ENCODE measurements around the gene SRGAP1.
"Not testable (repeated sequence)": the region's sequence is repeated elsewhere in the genome, so short reads cannot be mapped to it uniquely, and the experiment has no call there.

Gene SRGAP1

GRCh38 chr12:63843721-63844390 lies 644 bp upstream of the SRGAP1 start:
- Histone ChIP-seq H2AFZ (ENCODE audit: low read depth, low read length) (peak overlapping the region; percentile 94), H3K9me3 (ENCODE audit: low read length) (no peaks in the 10 kb centered on the region), H3K4me1 (ENCODE audit: insufficient read depth, low read length) (peaks cover 14% of the 10 kb centered on the region)

GRCh38 chr12:63845726-63846125 lies 1.2 kb downstream of the SRGAP1 start:
- Histone ChIP-seq H3K4me1 (ENCODE audit: insufficient read depth, low read length) (peaks cover 23% of the 10 kb centered on the region), H3K36me3 (ENCODE audit: insufficient read depth, low read length) (no peaks in the 10 kb centered on the region), H3K9me3 (ENCODE audit: low read length) (no peaks in the 10 kb centered on the region), H3K27me3 (ENCODE audit: insufficient read depth, low read length) (no peaks in the 10 kb centered on the region), H3K4me3 (ENCODE audit: low read length) (peak overlapping the region; percentile 82), H2AFZ (ENCODE audit: low read depth, low read length) (no peak overlapping the region)

More at GRCh38 chr12:63843721-63844390, 644 bp upstream of the SRGAP1 start:
- Histone ChIP-seq H3K4me3 (ENCODE audit: low read length) (peak overlapping the region; percentile 82), H3K36me3 (ENCODE audit: insufficient read depth, low read length) (no peaks in the 10 kb centered on the region), H3K27me3 (ENCODE audit: insufficient read depth, low read length) (no peaks in the 10 kb centered on the region)

GRCh38 chr12:63846238-63846967 lies 1.9 kb downstream of the SRGAP1 start:
- Histone ChIP-seq H3K4me3 (ENCODE audit: low read length) (peak overlapping the region; percentile 82), H2AFZ (ENCODE audit: low read depth, low read length) (no peak overlapping the region), H3K27me3 (ENCODE audit: insufficient read depth, low read length) (no peaks in the 10 kb centered on the region), H3K4me1 (ENCODE audit: insufficient read depth, low read length) (peaks cover 23% of the 10 kb centered on the region), H3K36me3 (ENCODE audit: insufficient read depth, low read length) (no peaks in the 10 kb centered on the region), H3K9me3 (ENCODE audit: low read length) (no peaks in the 10 kb centered on the region)

GRCh38 chr12:63848450-63848849 lies 4.0 kb downstream of the SRGAP1 start:
- H3K36me3 ChIP-seq (ENCODE audit: insufficient read depth, low read length) = peaks cover 5% of the 10 kb centered on the region
- H3K9me3 ChIP-seq (ENCODE audit: low read length) = no peaks in the 10 kb centered on the region
- H3K4me3 ChIP-seq (ENCODE audit: low read length) = no peak overlapping the region
- peaks cover 20% of the 10 kb centered on the region for H3K4me1 ChIP-seq (ENCODE audit: insufficient read depth, low read length)
- no peak overlapping the region for H2AFZ ChIP-seq (ENCODE audit: low read depth, low read length)
- no peaks in the 10 kb centered on the region for H3K27me3 ChIP-seq (ENCODE audit: insufficient read depth, low read length)

GRCh38 chr12:63849106-63849620 lies 4.7 kb downstream of the SRGAP1 start:
- Histone ChIP-seq H3K36me3 (ENCODE audit: insufficient read depth, low read length) (peaks cover 5% of the 10 kb centered on the region), H3K27me3 (ENCODE audit: insufficient read depth, low read length) (no peaks in the 10 kb centered on the region), H3K9me3 (ENCODE audit: low read length) (no peaks in the 10 kb centered on the region), H3K4me1 (ENCODE audit: insufficient read depth, low read length) (peaks cover 20% of the 10 kb centered on the region), H3K4me3 (ENCODE audit: low read length) (no peak overlapping the region), H2AFZ (ENCODE audit: low read depth, low read length) (no peak overlapping the region)

- Histone ChIP-seq H3K36me3 (ENCODE audit: insufficient read depth, low read length) (peaks cover 5% of the 10 kb centered on the region), H3K4me1 (ENCODE audit: insufficient read depth, low read length) (peaks cover 20% of the 10 kb centered on the region), H3K27me3 (ENCODE audit: insufficient read depth, low read length) (no peaks in the 10 kb centered on the region), H2AFZ (ENCODE audit: low read depth, low read length) (no peak overlapping the region), H3K4me3 (ENCODE audit: low read length) (no peak overlapping the region), H3K9me3 (ENCODE audit: low read length) (no peaks in the 10 kb centered on the region)
Observed at GRCh38 chr12:63849641-63850040, 5.1 kb downstream of the SRGAP1 start.

GRCh38 chr12:63853978-63854377 lies 9.5 kb downstream of the SRGAP1 start:
- peaks cover 9% of the 10 kb centered on the region for H3K4me1 ChIP-seq (ENCODE audit: insufficient read depth, low read length)
- no peak overlapping the region for H3K4me3 ChIP-seq (ENCODE audit: low read length)
- peaks cover 7% of the 10 kb centered on the region for H3K36me3 ChIP-seq (ENCODE audit: insufficient read depth, low read length)
- H2AFZ ChIP-seq (ENCODE audit: low read depth, low read length) = no peak overlapping the region
- H3K27me3 ChIP-seq (ENCODE audit: insufficient read depth, low read length) = no peaks in the 10 kb centered on the region
- H3K9me3 ChIP-seq (ENCODE audit: low read length) = no peaks in the 10 kb centered on the region

GRCh38 chr12:63855299-63855698 lies 10.8 kb downstream of the SRGAP1 start:
- Histone ChIP-seq H3K9me3 (ENCODE audit: low read length) (no peaks in the 10 kb centered on the region), H3K4me1 (ENCODE audit: insufficient read depth, low read length) (peaks cover under 1% of the 10 kb centered on the region), H3K36me3 (ENCODE audit: insufficient read depth, low read length) (peaks cover 7% of the 10 kb centered on the region), H2AFZ (ENCODE audit: low read depth, low read length) (no peak overlapping the region), H3K4me3 (ENCODE audit: low read length) (no peak overlapping the region), H3K27me3 (ENCODE audit: insufficient read depth, low read length) (no peaks in the 10 kb centered on the region)

- H3K4me3 ChIP-seq (ENCODE audit: low read length) = no peak overlapping the region
- H3K36me3 ChIP-seq (ENCODE audit: insufficient read depth, low read length) = peaks cover 2% of the 10 kb centered on the region
- H3K27me3 ChIP-seq (ENCODE audit: insufficient read depth, low read length) = no peaks in the 10 kb centered on the region
- no peak overlapping the region for H2AFZ ChIP-seq (ENCODE audit: low read depth, low read length)
- peaks cover 12% of the 10 kb centered on the region for H3K4me1 ChIP-seq (ENCODE audit: insufficient read depth, low read length)
- H3K9me3 ChIP-seq (ENCODE audit: low read length) = no peaks in the 10 kb centered on the region
Observed at GRCh38 chr12:63857771-63858670, 13.5 kb downstream of the SRGAP1 start.

GRCh38 chr12:63859880-63860279 lies 15.4 kb downstream of the SRGAP1 start:
- not testable (repeated sequence) for H3K4me3 ChIP-seq (ENCODE audit: low read length); H3K27me3 ChIP-seq (ENCODE audit: insufficient read depth, low read length); H2AFZ ChIP-seq (ENCODE audit: low read depth, low read length); H3K36me3 ChIP-seq (ENCODE audit: insufficient read depth, low read length); H3K9me3 ChIP-seq (ENCODE audit: low read length)
- H3K4me1 ChIP-seq (ENCODE audit: insufficient read depth, low read length) = peaks cover 12% of the 10 kb centered on the region

- Histone ChIP-seq H3K4me3 (ENCODE audit: low read length) (no peak overlapping the region), H3K9me3 (ENCODE audit: low read length) (no peaks in the 10 kb centered on the region), H3K36me3 (ENCODE audit: insufficient read depth, low read length) (peaks cover 6% of the 10 kb centered on the region)
Observed at GRCh38 chr12:63862187-63862968, 17.9 kb downstream of the SRGAP1 start.

GRCh38 chr12:63862969-63863230 lies 18.4 kb downstream of the SRGAP1 start:
- Histone ChIP-seq H3K36me3 (ENCODE audit: insufficient read depth, low read length) (peaks cover 6% of the 10 kb centered on the region), H3K4me3 (ENCODE audit: low read length) (no peak overlapping the region)

More at GRCh38 chr12:63862187-63862968, 17.9 kb downstream of the SRGAP1 start:
- Histone ChIP-seq H2AFZ (ENCODE audit: low read depth, low read length) (no peak overlapping the region), H3K4me1 (ENCODE audit: insufficient read depth, low read length) (peaks cover 12% of the 10 kb centered on the region), H3K27me3 (ENCODE audit: insufficient read depth, low read length) (no peaks in the 10 kb centered on the region)

More at GRCh38 chr12:63862969-63863230, 18.4 kb downstream of the SRGAP1 start:
- Histone ChIP-seq H3K27me3 (ENCODE audit: insufficient read depth, low read length) (no peaks in the 10 kb centered on the region), H2AFZ (ENCODE audit: low read depth, low read length) (no peak overlapping the region), H3K4me1 (ENCODE audit: insufficient read depth, low read length) (peaks cover 12% of the 10 kb centered on the region), H3K9me3 (ENCODE audit: low read length) (no peaks in the 10 kb centered on the region)

Data from neuron (in vitro differentiated cells).